Measurements from ENCODE around the gene ALOX5AP. TPM values are rescaled to one million over a fixed set of nuclear protein-coding genes. Genes with fewer than 3 reads are reported as not detected.

ALOX5AP gene
- polyA plus RNA-seq, 3 donors = 84.4 to 269 (median 220) TPM

DNA sequence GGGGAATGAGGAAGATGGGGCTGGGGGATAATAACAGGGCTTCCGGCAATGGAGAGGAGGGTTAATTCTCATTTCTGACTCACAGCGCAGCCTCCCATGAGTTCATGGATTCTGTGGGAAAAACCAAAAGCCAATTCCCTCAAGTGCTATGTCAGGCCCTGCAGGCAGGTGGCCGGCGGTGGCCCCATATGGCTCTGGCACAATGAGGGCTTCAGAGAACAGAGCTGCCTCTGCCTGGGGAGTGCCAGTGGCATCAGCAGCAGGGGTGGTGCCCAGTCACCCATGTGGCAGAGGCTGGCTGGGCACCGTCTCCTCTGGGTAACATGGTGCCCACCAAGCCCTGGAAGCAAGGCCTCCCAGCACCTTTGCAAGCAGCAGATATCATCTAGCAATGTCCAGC, 69.1 kb downstream of the ALOX5AP start:
- no peak for DNase-seq
- no peaks in the 10 kb centered on the region for H3K27me3 ChIP-seq (ENCODE audit: control insufficient read depth in 2 of 2, insufficient read depth in 2 of 2, low read length in 2 of 2)
- H3K4me2 ChIP-seq (replicated peaks; ENCODE audit: extremely low read depth, low read length, poor library complexity, severe bottlenecking) = no peak overlapping the region
- no peaks in the 10 kb centered on the region for H3K36me3 ChIP-seq (replicated peaks in 1 of 2; ENCODE audit: control insufficient read depth in 1 of 2, insufficient read depth in 2 of 2, low read length in 2 of 2)
- H3K4me3 ChIP-seq (replicated peaks in 1 of 3; ENCODE audit: low read depth in 2 of 3, low read length in 3 of 3) = no peak overlapping the region
- TF ChIP-seq, protein P1, sequence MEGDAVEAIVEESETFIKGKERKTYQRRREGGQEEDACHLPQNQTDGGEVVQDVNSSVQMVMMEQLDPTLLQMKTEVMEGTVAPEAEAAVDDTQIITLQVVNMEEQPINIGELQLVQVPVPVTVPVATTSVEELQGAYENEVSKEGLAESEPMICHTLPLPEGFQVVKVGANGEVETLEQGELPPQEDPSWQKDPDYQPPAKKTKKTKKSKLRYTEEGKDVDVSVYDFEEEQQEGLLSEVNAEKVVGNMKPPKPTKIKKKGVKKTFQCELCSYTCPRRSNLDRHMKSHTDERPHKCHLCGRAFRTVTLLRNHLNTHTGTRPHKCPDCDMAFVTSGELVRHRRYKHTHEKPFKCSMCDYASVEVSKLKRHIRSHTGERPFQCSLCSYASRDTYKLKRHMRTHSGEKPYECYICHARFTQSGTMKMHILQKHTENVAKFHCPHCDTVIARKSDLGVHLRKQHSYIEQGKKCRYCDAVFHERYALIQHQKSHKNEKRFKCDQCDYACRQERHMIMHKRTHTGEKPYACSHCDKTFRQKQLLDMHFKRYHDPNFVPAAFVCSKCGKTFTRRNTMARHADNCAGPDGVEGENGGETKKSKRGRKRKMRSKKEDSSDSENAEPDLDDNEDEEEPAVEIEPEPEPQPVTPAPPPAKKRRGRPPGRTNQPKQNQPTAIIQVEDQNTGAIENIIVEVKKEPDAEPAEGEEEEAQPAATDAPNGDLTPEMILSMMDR (IDR thresholded peaks at IDR 0.05) = no peak
- no peak overlapping the region for H3K27ac ChIP-seq (ENCODE audit: low read depth in 1 of 2, low read length in 2 of 2)
- intact Hi-C loops (cut with micrococcal nuclease) = loop anchor here (5.0 to 10.0 kb wide), 6 partner anchors 60 to 187 kb away; partner anchors contain the start of genes ALOX5AP (in 1 of the 2) and USPL1 (in 1 of the 2)
- no peak overlapping the region for H3K9ac ChIP-seq (ENCODE audit: insufficient read depth, low read length, poor library complexity, severe bottlenecking)
- H3K4me1 Mint-ChIP-seq = peaks cover 32% of the 10 kb centered on the region
- peaks cover 3 to 7% (median 5%) of the 10 kb centered on the region in 3 donors for H3K27me3 Mint-ChIP-seq (ENCODE audit: low read depth in 3 of 3)
- H3K27ac Mint-ChIP-seq = no peak overlapping the region
- H3K9me3 ChIP-seq (replicated peaks in 1 of 2; ENCODE audit: control insufficient read depth in 1 of 2, insufficient read depth in 1 of 2, low read length in 2 of 2) = no peaks in the 10 kb centered on the region
- peaks cover 0 to 5% of the 10 kb centered on the region in 2 donors for H3K36me3 Mint-ChIP-seq
- 97% methylated on average over 5 of the region's 5 CpGs for WGBS (ENCODE audit: insufficient coverage)
- peaks cover 0 to 2% (median 0%) of the 10 kb centered on the region in 7 donors for H3K9me3 Mint-ChIP-seq
- no peak overlapping the region for H2AFZ ChIP-seq (ENCODE audit: insufficient read depth, low read depth, low read length, poor library complexity, severe bottlenecking)
- H4K20me1 ChIP-seq (ENCODE audit: insufficient read depth, low read length) = no peaks in the 10 kb centered on the region
- H3K79me2 ChIP-seq (ENCODE audit: insufficient read depth, low read length) = no peaks in the 10 kb centered on the region
- peaks cover 26 to 29% of the 10 kb centered on the region in 2 donors for H3K4me1 ChIP-seq (ENCODE audit: control insufficient read depth in 1 of 2, insufficient read depth in 2 of 2, low read length in 2 of 2)
- no peak overlapping the region for H3K4me3 Mint-ChIP-seq

DNA sequence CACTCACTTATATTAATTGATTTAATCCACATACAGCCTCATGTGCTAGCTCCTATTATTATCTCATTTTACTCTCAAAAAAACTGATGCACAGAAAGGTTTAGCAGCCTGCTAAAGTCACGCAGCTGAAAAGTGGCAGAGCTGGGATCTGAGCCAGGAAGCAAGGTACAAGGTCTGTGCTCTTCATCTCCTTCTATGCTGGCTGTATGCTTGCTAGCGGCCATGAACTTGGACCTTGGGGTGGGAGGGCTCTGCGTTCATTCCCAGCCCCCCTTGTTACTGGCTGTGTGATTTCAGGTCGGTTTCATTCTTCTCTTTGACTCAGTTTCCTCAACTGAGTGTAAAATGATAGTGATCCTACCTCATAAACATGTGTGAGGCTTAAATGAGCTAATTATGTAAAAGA, 69.8 kb downstream of the ALOX5AP start:
- Histone ChIP-seq H3K4me3 (replicated peaks in 1 of 3; ENCODE audit: low read depth in 2 of 3, low read length in 3 of 3) (no peak overlapping the region), H2AFZ (ENCODE audit: insufficient read depth, low read depth, low read length, poor library complexity, severe bottlenecking) (no peak overlapping the region), H3K4me2 (replicated peaks; ENCODE audit: extremely low read depth, low read length, poor library complexity, severe bottlenecking) (no peak overlapping the region), H4K20me1 (ENCODE audit: insufficient read depth, low read length) (no peaks in the 10 kb centered on the region), H3K27ac (ENCODE audit: low read depth in 1 of 2, low read length in 2 of 2) (no peak overlapping the region), H3K79me2 (ENCODE audit: insufficient read depth, low read length) (no peaks in the 10 kb centered on the region), H3K9ac (ENCODE audit: insufficient read depth, low read length, poor library complexity, severe bottlenecking) (no peak overlapping the region), H3K4me1 (ENCODE audit: control insufficient read depth in 1 of 2, insufficient read depth in 2 of 2, low read length in 2 of 2) (peaks cover 26 to 29% of the 10 kb centered on the region in 2 donors), H3K9me3 (replicated peaks in 1 of 2; ENCODE audit: control insufficient read depth in 1 of 2, insufficient read depth in 1 of 2, low read length in 2 of 2) (no peaks in the 10 kb centered on the region), H3K36me3 (replicated peaks in 1 of 2; ENCODE audit: control insufficient read depth in 1 of 2, insufficient read depth in 2 of 2, low read length in 2 of 2) (no peaks in the 10 kb centered on the region), H3K27me3 (ENCODE audit: control insufficient read depth in 2 of 2, insufficient read depth in 2 of 2, low read length in 2 of 2) (no peaks in the 10 kb centered on the region)
- peaks cover 32% of the 10 kb centered on the region for H3K4me1 Mint-ChIP-seq
- H3K27ac Mint-ChIP-seq = peak overlapping the region in 1 of 7 donors; percentile 60
- H3K9me3 Mint-ChIP-seq = peaks cover 0 to 2% (median 0%) of the 10 kb centered on the region in 7 donors
- intact Hi-C loops (cut with micrococcal nuclease) = loop anchor here in 1 of 2 donors (10.0 kb wide), 1 partner anchor 60 kb away; no protein-coding TSS in a partner anchor
- DNase-seq = no peak
- 100% methylated on average over 2 of the region's 4 CpGs for WGBS (ENCODE audit: insufficient coverage)
- TF ChIP-seq, protein P1 (IDR thresholded peaks at IDR 0.05) = no peak
- H3K4me3 Mint-ChIP-seq = no peak overlapping the region
- H3K36me3 Mint-ChIP-seq = peaks cover 0 to 5% of the 10 kb centered on the region in 2 donors
- peaks cover 3 to 7% (median 5%) of the 10 kb centered on the region in 3 donors for H3K27me3 Mint-ChIP-seq (ENCODE audit: low read depth in 3 of 3)
